ENCODE results near the gene ANXA11.

GRCh38 chr10:80192553-80192952 is 12.8 kb downstream of the ANXA11 start:
- no peak for TF ChIP-seq CTCF (IDR thresholded peaks at IDR 0.05)
- no peak for TF ChIP-seq REST (IDR thresholded peaks at IDR 0.05; ENCODE audit: insufficient read depth in 1 of 2, low read depth in 2 of 2, low read length in 1 of 2)
- no peak for TF ChIP-seq SIN3A (IDR thresholded peaks at IDR 0.05; ENCODE audit: borderline replicate concordance, insufficient read depth, low read depth, low read length)
- no peak for TF ChIP-seq POLR2AphosphoS5 (IDR thresholded peaks at IDR 0.05; ENCODE audit: low read depth, low read length)
- TF ChIP-seq TCF7L2 (IDR thresholded peaks at IDR 0.05; ENCODE audit: low read depth, low read length), result no peak
